ENCODE results near the gene SPDYC.
A peak's percentile ranks its signal among the peaks of the same experiment; 100 is the strongest.

The SPDYC gene

DNA sequence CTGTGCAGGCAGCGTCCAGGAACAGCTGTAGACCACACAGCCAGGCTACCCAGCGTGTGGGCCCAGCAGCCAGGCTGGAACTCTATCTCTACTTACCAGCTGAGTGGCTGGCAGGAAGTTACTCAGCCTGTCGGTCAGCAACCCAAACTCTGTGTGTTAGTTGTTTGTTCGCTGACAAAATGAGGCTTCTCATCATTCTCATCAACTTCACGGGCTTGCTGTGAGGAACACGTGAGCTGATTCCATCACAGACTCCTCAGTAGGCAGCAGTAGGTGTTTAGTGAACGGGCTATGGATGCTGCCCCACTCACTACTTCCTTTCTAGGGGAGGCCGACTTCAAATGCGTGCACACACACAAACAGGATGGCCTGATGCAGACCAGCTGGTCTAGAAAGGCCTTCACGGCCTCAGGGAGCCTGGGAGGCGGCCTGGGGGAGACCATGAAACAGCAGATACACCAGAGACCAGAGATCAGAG is 830 bp upstream of the SPDYC start:
- DNase-seq (ENCODE audit: low spot score), result peak; percentile 18

DNA sequence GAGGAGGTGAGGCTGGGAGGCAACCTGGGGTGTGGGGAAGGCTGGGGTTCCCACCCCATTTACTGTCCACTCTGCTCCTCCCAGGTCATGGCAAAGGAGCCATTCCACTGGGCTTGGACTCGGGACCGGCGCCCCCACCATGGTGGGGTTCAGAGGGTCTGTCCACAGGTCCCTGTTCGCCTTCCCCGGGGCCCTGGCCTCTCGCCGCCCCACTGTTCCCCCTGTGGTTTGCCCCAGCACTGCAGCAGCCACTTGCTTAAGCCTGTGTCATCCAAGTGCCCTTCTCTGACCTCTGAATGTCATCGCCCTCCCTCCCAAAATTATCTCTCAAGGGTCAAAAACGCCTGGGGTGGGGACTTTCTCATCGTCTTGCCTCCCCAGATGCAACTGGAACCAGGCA is 2.6 kb downstream of the SPDYC start:
- no peak for DNase-seq (ENCODE audit: low spot score)

DNA sequence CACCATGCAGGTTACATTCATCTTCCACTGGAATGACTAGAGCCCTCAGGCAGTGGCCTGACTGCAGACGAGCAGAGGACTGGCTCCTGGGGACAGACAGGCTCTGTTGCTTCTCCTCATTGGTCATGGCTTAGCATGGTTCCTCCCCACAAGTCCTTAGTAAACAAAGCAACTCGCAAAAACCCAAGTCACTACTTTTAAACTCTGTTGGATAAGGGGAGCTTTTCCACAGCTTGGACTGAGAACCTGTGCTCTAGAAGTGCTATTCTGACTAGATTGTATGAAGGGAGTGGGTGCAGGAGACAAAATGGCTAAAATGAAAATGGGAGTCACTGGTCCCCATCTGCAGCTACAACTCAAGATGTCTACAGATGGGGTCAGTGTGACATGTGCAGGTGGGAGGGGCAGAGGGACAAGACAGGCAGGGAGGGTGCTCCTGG is 4.6 kb downstream of the SPDYC start:
- peak; percentile 6 for DNase-seq (ENCODE audit: low spot score)

DNA sequence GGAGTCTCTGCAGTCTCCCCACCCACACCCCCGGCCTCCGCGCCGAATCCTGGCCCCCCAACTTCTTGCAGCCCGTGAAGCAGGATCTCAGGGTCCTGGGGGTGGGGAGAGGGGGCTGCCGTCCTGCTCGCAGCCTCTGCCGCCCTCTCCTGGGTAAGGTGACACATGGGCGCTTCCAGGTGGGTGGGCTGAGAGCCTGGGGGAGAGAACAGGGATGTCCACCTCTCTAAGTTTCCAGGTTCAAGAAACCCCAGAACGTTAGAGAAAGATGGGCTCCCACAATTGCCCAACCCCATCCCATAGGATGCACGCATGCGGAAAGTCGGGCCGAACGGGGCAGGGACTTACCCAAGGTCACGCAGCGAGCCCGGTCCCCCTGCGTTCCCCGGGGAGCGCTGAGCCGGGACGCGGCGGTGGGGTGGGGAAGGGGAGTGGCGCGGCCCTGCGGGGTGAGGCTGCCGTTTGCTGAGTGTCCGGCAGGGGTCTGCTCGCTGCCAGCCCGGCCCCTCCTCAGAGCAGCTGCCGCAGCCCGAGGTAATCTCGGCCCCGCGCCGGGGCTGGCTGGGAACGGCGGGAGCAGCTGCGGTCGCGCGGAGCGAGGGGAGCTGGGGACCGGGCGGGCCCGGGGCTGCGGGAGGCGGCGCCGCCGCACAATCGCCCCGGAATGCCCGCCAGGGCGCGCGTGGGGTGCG is 11.0 kb downstream of the SPDYC start:
- peak; percentile 71 for DNase-seq (ENCODE audit: low spot score)

DNA sequence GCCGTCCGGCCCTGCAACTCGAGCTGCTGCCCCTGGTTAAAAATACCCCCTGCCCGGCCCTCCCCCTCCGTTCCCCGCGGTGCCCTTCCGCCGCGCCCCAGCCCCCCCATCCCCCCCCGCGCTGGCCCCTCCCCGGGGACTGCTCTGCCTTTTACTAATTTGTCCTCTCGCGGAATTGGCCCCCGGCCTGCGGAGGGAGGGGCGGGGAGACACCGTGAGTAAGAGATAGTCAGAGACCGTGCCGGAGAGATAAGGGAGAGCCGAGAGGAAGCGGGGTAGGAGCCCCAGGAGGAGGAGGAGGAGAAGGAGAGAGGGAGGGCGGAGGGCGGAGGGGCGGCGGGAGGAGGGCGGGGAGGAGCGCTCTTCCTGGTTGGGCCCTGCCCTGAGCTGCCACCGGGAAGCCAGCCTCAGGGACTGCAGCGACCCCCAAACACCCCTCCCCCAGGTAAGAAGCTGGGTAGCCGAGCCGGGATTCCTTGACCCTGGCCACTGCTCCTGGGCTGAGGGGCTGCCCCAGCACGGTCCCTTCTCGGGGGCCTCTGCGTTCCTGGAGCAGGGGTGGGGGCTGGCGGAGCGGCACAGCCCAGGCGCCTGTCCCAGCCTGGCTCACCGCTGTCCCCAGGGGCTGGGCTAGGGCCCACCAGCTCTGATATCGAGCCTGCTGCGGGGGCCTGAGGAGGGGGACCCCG is 11.7 kb downstream of the SPDYC start, which contains the start of gene CAPN1:
CAPN1 (plus strand) TSS at position 360 of the 689 bp plus-strand sequence. CDS start 774 bp downstream, outside the sequence.
- peak; percentile 98 for DNase-seq (ENCODE audit: low spot score)

DNA sequence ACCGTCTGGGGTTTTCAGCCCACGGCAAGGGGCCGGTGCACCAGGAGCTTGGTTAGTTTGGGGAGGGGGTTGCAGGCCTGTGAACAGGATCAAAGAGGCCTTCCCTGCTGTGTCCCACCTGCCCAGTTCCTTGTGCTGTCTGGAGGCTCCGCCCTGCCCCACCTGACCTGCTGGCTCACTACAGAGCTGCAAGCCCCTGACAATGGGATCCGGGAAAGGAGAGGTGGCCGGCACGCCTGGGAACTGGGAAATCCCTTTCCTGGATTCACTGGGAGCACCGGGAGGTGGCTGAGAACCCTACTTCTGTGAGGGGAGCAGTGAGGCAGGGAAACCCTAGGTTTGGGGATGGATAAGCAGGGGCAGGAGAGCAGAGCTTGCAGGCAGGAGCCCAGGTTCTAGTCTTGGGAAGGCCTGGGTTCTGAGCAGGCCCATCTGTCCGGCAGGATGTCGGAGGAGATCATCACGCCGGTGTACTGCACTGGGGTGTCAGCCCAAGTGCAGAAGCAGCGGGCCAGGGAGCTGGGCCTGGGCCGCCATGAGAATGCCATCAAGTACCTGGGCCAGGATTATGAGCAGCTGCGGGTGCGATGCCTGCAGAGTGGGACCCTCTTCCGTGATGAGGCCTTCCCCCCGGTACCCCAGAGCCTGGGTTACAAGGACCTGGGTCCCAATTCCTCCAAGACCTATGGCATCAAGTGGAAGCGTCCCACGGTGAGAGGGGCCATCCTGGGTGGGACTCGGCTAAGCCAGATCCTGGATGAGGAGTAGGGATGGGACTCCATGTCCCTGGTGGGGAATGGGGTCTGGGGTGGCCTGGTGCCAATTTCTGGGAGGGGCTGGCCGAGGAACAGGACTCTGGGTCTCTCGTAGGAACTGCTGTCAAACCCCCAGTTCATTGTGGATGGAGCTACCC is 12.5 kb downstream of the SPDYC start:
- peak; percentile 71 for DNase-seq (ENCODE audit: low spot score)

DNA sequence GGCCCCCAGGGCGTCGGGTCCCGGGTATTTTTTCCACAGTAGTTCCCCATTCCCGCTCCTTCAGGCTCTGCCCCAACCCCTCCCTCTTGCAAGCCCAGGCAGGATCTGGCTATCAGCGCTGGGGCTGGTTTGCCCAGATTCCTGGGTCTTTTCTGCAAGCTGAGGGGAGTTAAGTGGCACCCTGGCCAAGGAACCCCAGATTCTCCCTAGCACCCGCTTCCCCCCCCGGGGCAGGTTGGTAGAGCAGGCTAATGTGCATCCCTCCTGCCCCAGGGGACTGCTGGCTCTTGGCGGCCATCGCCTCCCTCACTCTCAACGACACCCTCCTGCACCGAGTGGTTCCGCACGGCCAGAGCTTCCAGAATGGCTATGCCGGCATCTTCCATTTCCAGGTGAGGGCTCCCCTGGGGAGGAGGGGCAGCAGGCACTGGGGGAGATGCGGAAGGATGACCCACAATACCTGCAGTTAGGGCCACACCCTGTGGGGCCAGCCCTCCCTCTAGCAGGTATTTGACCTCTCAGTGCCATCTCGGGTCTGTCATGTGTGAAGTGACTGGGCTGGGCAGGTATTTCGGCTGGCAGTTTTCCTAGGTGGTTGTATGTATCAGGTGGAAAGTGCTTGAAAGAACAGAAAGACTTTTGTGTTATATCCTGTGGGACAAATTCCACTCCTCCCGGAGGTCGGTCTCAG is 13.3 kb downstream of the SPDYC start:
- DNase-seq (ENCODE audit: low spot score), result peak; percentile 93

DNA sequence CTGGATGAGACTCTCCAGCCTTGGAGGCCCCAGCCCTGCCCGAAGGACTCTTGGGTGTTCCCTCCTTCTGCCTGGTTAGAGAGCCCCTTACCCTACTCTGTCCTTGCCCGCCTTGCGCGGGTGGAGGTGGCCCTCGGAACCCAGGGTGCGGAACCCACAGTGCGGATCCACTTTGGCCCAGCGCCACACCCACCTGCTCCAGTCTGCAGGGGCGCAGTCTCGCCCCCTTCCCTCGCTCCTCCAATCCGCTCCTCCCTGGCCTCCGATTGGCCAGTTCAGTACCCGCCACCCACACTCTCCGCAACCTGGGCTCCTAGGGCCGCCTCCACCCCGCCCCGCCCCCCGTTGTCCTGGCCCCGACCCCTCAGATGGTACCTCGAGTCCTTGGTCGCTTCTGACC is 14.1 kb downstream of the SPDYC start:
- DNase-seq (ENCODE audit: low spot score), result no peak

DNA sequence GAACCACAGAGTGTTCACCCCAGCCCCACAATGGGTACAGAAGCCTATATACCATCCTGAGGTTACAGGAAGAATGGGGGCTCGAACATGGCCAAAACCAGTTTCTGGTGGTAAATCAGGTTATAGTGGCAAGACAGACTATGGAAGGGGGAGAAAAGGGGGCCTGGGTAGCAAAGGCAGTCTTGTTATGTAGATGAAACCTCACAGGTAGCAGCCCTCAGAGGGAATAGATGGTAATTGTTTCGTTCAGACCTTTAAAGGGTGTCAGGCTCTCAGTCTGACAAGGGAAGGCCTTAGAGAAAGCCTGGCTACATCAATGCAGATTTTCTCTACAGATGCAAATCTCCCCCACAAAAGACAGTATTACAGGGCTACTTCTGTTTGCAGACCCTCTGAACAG is 15.1 kb downstream of the SPDYC start:
- no peak for DNase-seq (ENCODE audit: low spot score)

DNA sequence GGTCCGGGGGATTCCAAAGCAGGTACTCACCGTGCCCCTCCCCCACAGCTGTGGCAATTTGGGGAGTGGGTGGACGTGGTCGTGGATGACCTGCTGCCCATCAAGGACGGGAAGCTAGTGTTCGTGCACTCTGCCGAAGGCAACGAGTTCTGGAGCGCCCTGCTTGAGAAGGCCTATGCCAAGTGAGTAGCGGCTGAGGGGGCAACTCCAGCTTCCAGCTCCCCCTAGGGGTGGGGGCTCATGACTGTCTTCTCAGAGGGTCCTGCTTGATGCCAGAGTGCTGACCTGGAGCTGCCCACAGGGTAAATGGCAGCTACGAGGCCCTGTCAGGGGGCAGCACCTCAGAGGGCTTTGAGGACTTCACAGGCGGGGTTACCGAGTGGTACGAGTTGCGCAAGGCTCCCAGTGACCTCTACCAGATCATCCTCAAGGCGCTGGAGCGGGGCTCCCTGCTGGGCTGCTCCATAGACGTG is 15.9 kb downstream of the SPDYC start:
- no peak for DNase-seq (ENCODE audit: low spot score)

DNA sequence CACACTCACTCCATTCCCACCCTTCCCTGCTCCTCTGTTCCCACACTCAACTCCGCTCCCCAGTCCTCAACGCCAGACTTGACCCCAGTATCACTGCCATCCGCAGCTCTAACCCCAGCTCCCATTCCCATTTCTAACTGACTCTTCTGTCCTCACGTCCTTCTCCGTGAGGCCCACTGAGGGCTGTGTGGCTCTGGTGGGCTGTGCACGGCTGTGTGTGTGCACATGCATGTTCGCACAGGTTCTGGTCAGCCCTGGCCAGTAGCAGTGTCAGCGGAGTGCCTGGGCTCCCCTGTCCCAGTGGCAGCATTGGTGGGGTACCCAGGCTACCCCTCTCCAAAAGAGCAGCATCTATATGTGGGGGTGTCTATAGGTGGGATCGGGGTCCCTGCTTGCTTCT is 16.7 kb downstream of the SPDYC start:
- DNase-seq (ENCODE audit: low spot score), result no peak

DNA sequence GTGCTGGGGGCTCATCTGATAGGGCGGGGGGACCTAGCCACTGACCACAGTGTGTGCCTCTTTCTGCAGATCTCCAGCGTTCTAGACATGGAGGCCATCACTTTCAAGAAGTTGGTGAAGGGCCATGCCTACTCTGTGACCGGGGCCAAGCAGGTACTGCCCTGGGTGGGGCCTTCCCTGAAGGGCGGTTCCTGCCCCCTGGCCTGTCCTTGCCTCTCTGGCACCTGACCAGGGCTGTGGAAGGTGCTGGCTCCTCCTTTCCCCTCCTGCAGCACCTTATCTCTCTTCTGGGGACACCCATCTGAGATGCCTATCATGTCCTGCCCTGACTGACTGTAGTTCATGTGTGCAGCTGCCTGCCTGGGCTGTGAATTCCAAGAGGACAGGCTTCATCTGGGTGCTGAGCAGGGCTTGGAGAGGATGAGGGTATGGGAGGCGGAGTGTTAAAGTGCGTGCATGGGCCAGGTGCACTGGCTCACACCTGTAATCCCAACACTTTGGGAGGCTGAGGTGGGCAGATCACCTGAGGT is 17.2 kb downstream of the SPDYC start:
- DNase-seq (ENCODE audit: low spot score), result no peak

DNA sequence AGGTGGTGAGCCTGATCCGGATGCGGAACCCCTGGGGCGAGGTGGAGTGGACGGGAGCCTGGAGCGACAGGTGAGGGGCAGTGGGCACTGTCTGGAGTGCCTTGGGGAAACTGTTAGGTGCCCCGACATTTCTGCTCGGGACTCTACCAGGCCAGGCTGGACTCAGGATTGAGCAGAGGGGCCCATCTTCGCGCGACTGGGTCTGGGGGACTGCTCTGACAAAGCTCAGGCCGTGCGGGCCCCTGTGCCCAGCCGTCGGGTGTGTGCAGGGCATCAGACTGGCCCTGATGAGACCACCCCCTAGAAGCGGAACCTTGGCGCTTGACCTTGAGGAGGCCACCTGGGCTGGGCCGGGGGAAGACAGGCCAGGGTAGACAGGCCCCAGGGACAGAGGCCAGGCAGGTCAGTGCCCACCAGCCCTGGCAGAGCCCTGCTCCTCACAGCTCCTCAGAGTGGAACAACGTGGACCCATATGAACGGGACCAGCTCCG is 18.0 kb downstream of the SPDYC start:
- no peak for DNase-seq (ENCODE audit: low spot score)

DNA sequence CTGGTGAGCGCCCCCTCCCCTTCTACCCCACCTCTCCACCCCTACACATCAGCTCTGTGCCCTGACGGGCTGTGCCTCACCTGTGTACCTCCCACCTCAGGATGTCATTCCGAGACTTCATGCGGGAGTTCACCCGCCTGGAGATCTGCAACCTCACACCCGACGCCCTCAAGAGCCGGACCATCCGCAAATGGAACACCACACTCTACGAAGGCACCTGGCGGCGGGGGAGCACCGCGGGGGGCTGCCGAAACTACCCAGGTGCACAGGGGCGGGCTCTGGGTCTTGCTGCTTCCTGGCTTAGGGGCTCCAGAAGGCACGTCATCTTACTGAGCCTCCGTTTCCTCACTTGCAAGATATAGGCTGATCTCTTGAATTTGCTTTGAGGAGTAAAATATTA is 18.5 kb downstream of the SPDYC start:
- DNase-seq (ENCODE audit: low spot score), result no peak

DNA sequence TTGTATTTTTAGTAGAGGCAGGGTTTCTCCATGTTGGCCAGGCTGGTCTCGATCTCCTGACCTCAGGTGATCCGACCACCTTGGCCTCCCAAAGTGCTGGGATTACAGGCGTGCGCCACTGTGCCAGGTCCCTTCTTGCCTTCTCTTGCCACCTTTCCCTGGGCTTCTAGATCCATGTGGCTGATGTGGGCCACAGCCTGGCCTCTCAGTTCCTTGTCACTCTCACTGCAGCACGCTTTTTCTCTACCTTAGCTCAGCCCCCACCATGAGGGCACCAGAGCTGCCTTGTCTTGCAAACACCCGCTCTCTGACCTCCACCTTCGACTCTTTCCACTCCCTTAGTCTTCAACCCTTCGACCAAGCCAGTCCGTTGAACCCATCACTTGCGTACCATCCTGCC is 19.2 kb downstream of the SPDYC start:
- no peak for DNase-seq (ENCODE audit: low spot score)

DNA sequence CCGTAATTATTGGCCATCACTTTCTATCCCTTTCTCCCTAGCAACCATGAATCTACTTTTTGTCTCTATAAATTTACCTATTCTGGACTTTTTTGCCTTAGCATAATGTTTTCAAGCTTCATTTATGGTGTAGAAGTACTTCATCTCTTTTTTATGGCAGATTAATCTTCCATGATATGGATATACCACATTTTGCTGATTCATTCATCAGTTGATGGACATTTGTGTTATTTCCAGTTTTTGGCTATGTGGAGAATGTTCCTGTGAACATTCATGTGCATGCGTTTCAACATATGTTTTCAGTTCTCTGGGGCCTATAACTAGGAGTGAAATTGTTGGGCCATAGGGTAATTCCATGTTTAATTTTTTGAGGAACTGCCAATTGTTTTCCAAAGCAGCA is 24.5 kb downstream of the SPDYC start:
- no peak for DNase-seq (ENCODE audit: low spot score)

DNA sequence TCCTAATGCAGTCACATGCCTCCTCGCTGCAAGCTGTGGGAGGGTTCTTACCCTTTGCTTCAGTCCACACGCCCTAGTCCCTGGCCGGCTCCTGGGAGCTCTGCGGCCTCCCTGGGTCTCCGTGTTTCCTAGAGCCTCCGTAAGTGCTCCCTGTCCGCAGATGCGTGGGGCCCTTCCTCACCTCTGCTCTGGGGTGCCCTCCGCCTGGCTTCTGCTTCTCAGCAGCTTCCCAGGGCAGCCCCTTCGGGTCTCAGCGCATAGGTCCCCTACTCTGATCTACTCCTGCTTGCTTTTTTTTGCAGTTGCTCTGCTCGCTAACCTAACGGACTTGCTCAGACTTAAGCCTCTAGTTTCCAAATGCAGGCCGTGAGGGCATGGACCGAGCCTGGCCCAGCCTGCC is 34.1 kb downstream of the SPDYC start:
- DNase-seq (ENCODE audit: low spot score), result no peak

DNA sequence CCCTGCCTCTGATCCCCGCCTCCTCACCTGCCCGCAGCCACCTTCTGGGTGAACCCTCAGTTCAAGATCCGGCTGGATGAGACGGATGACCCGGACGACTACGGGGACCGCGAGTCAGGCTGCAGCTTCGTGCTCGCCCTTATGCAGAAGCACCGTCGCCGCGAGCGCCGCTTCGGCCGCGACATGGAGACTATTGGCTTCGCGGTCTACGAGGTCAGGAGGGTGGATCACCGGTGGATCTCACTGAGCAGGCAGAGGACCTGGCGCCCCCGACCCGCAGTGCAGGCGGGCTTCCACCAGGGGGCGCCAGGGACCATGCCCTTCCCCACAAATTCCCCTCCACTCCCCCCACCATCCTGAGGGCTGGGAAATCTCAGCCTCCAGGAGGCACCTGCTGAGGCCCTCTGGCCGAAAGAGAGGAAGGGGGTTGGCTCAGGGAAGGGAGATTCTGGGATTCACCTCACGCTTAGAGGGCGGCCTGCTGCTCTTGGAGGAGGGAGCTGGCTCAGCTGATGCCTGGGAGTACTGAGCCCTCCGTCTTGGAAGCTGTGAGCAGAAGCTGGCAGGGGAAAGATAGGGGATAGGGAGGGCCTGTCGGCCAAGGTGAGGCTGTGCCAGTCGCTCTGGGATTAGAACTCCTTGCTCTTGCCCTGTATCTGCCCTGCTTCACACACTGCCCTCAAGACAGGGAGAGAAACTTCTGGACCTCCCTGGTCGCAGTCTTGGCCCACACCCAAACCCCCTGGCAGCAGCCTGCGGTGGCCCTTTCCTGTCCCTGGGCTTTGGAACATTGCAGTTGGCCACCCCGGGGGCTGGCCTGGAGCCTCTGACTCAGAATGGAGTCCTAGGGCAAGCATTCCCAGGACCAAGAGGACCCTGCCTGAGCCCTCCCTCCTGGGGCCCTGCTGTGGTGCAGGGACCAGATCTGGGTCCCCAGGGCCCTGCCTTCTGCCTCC is 34.9 kb downstream of the SPDYC start:
- peak; percentile 40 for DNase-seq (ENCODE audit: low spot score)

DNA sequence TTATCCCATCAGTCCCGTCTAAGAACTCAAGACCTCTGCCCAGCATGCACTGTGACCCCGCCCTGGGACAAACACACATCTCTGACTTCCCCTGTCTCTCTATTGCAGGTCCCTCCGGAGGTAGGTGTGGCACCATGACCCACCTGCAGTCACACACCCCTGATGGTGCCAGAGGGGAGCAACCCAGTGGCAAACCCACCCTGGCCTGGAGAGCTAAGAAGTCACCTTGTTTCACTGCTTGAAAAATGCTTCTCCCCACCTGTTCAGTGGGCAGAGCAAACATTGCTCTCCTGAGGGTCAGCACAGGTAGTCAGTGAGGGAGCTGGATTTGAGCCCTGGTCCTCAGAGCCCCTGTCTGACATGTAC is 35.6 kb downstream of the SPDYC start:
- DNase-seq (ENCODE audit: low spot score), result no peak

DNA sequence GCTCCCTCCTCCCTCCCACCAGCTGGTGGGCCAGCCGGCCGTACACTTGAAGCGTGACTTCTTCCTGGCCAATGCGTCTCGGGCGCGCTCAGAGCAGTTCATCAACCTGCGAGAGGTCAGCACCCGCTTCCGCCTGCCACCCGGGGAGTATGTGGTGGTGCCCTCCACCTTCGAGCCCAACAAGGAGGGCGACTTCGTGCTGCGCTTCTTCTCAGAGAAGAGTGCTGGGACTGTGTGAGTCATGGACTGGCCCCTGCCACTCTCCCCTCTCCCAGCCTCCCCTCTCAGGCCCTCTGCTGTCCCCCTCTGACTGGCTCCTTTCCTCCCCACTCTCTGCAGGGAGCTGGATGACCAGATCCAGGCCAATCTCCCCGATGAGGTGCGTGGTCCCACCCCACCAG is 36.4 kb downstream of the SPDYC start:
- no peak for DNase-seq (ENCODE audit: low spot score)
